Measurements from ENCODE around the gene SDK2.

Gene SDK2, protein sequence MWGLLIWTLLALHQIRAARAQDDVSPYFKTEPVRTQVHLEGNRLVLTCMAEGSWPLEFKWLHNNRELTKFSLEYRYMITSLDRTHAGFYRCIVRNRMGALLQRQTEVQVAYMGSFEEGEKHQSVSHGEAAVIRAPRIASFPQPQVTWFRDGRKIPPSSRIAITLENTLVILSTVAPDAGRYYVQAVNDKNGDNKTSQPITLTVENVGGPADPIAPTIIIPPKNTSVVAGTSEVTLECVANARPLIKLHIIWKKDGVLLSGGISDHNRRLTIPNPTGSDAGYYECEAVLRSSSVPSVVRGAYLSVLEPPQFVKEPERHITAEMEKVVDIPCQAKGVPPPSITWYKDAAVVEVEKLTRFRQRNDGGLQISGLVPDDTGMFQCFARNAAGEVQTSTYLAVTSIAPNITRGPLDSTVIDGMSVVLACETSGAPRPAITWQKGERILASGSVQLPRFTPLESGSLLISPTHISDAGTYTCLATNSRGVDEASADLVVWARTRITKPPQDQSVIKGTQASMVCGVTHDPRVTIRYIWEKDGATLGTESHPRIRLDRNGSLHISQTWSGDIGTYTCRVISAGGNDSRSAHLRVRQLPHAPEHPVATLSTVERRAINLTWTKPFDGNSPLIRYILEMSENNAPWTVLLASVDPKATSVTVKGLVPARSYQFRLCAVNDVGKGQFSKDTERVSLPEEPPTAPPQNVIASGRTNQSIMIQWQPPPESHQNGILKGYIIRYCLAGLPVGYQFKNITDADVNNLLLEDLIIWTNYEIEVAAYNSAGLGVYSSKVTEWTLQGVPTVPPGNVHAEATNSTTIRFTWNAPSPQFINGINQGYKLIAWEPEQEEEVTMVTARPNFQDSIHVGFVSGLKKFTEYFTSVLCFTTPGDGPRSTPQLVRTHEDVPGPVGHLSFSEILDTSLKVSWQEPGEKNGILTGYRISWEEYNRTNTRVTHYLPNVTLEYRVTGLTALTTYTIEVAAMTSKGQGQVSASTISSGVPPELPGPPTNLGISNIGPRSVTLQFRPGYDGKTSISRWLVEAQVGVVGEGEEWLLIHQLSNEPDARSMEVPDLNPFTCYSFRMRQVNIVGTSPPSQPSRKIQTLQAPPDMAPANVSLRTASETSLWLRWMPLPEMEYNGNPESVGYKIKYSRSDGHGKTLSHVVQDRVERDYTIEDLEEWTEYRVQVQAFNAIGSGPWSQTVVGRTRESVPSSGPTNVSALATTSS (N-terminal part only)

DNA sequence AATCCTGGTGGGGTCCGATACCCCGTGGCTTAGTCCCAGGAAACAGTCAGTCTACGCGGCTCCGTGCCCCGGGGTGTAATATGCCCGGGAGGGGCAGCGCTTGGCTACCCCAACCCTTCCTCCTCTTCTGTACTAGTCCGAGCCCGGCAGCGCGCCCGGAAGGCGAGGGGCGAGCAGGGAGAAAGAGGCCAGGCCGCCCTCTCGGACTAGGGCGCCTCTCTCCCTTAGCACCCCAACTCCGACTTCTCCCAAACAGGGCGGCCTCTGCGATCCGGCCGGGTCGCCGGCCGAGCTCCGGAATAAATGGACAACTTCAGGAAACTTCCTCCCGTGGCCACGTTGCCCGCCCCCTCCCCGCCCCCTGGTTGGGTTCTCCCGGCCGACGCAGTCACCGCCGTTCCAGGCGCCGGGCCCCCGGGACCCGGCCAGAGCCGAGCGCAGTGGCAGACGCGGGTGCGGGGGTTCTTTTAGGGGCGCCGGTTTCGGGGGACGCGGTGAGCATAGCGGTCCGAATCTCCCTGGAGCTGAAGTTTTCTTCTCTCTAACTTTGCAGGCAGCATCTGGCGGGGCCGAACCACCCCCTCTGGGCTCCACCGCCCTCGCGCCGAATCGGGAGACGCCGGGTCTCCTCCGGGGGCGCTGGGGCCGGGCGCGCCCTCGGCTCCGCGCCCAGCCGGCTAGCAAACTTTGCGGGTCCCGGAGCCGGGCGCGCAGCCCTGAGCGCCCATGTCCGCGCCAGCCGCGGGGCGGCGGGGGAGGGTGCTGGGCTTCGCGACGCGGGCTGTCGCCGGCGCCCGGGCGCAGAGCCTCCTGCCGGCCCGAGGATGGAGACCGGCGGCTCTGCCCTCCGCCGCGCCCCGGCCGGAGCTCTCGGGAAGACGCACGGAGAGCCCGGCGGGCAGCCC, at the start of gene SDK2:
Gene SDK2 (minus strand): TSS at position 301 of the 905 bp plus-strand sequence. CDS start 357 bp downstream, outside the sequence.
- Histone ChIP-seq H3K4me1 (ENCODE audit: control insufficient read depth, insufficient read depth, low read length) (peaks cover 2% of the 10 kb centered on the region; the same call in 1 of the 2 replicates), H3K36me3 (ENCODE audit: control insufficient read depth in 2 of 2, insufficient read depth in 1 of 2, low read length in 2 of 2) (no peaks in the 10 kb centered on the region), H3K27ac (ENCODE audit: extremely low read depth, low read depth, low read length) (peak within 1 kb of the TSS; percentile 71; the same call in 1 of the 2 replicates), H3K4me3 (ENCODE audit: low read depth, low read length) (peak within 1 kb of the TSS; percentile 49), H3K9me3 (ENCODE audit: control insufficient read depth, insufficient read depth, low read depth, low read length) (no peaks in the 10 kb centered on the region)
- ChIA-PET POLR2A (interaction anchor here (1.2 to 1.6 kb wide), 4 partner anchors 13 to 559 kb away, joined by 3 to 5 read pairs (median 4); partner anchors contain the start of gene RPL38), CTCF (interaction anchor here (0.7 to 3.3 kb wide), 6 partner anchors 13 to 532 kb away, joined by 3 to 21 read pairs (median 3); no protein-coding TSS in a partner anchor)
- TF ChIP-seq, protein P1, sequence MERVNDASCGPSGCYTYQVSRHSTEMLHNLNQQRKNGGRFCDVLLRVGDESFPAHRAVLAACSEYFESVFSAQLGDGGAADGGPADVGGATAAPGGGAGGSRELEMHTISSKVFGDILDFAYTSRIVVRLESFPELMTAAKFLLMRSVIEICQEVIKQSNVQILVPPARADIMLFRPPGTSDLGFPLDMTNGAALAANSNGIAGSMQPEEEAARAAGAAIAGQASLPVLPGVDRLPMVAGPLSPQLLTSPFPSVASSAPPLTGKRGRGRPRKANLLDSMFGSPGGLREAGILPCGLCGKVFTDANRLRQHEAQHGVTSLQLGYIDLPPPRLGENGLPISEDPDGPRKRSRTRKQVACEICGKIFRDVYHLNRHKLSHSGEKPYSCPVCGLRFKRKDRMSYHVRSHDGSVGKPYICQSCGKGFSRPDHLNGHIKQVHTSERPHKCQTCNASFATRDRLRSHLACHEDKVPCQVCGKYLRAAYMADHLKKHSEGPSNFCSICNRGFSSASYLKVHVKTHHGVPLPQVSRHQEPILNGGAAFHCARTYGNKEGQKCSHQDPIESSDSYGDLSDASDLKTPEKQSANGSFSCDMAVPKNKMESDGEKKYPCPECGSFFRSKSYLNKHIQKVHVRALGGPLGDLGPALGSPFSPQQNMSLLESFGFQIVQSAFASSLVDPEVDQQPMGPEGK (tag by site-specific recombination; IDR thresholded peaks at IDR 0.05), result peak; percentile 82; the same call in 1 of the 2 replicates
- no peak for TF ChIP-seq ZNF292 (tag by site-specific recombination; IDR thresholded peaks at IDR 0.05; ENCODE audit: borderline replicate concordance, low read depth)
- TF ChIP-seq ZFHX2 (tag by site-specific recombination; conservative IDR thresholded peaks at IDR 0.05), result peak; percentile 54
- TF ChIP-seq KLF8 (tag by site-specific recombination; IDR thresholded peaks at IDR 0.05), result peak; percentile 53; the same call in 1 of the 2 replicates
- TF ChIP-seq ZNF585B (tag by site-specific recombination; IDR thresholded peaks at IDR 0.05), result no peak
- TF ChIP-seq SP2 (tag by site-specific recombination; IDR thresholded peaks at IDR 0.05), result peak; percentile 71
- peak; percentile 71 for TF ChIP-seq KLF10 (tag by site-specific recombination; IDR thresholded peaks at IDR 0.05)
- TF ChIP-seq, protein P2, sequence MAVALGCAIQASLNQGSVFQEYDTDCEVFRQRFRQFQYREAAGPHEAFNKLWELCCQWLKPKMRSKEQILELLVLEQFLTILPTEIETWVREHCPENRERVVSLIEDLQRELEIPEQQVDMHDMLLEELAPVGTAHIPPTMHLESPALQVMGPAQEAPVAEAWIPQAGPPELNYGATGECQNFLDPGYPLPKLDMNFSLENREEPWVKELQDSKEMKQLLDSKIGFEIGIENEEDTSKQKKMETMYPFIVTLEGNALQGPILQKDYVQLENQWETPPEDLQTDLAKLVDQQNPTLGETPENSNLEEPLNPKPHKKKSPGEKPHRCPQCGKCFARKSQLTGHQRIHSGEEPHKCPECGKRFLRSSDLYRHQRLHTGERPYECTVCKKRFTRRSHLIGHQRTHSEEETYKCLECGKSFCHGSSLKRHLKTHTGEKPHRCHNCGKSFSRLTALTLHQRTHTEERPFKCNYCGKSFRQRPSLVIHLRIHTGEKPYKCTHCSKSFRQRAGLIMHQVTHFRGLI (tag by site-specific recombination; IDR thresholded peaks at IDR 0.05), result peak; percentile 45; the same call in 1 of the 2 replicates
- 0 out of 2 replicates have a peak, but pooled peaks have one; percentile 40 for TF ChIP-seq BCL11B (tag by site-specific recombination; IDR thresholded peaks at IDR 0.05; ENCODE audit: low read depth)
- TF ChIP-seq, protein P3, sequence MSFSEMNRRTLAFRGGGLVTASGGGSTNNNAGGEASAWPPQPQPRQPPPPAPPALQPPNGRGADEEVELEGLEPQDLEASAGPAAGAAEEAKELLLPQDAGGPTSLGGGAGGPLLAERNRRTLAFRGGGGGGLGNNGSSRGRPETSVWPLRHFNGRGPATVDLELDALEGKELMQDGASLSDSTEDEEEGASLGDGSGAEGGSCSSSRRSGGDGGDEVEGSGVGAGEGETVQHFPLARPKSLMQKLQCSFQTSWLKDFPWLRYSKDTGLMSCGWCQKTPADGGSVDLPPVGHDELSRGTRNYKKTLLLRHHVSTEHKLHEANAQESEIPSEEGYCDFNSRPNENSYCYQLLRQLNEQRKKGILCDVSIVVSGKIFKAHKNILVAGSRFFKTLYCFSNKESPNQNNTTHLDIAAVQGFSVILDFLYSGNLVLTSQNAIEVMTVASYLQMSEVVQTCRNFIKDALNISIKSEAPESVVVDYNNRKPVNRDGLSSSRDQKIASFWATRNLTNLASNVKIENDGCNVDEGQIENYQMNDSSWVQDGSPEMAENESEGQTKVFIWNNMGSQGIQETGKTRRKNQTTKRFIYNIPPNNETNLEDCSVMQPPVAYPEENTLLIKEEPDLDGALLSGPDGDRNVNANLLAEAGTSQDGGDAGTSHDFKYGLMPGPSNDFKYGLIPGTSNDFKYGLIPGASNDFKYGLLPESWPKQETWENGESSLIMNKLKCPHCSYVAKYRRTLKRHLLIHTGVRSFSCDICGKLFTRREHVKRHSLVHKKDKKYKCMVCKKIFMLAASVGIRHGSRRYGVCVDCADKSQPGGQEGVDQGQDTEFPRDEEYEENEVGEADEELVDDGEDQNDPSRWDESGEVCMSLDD (tag by site-specific recombination; IDR thresholded peaks at IDR 0.05), result peak; percentile 65
- no peak for TF ChIP-seq ZNF707 (tag by site-specific recombination; IDR thresholded peaks at IDR 0.05)
- 0 out of 2 replicates have a peak, but pooled peaks have one; percentile 12 for TF ChIP-seq KLF1 (tag by site-specific recombination; IDR thresholded peaks at IDR 0.05)
- TF ChIP-seq, protein P4, sequence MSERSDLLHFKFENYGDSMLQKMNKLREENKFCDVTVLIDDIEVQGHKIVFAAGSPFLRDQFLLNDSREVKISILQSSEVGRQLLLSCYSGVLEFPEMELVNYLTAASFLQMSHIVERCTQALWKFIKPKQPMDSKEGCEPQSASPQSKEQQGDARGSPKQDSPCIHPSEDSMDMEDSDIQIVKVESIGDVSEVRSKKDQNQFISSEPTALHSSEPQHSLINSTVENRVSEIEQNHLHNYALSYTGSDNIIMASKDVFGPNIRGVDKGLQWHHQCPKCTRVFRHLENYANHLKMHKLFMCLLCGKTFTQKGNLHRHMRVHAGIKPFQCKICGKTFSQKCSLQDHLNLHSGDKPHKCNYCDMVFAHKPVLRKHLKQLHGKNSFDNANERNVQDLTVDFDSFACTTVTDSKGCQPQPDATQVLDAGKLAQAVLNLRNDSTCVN (tag by site-specific recombination; optimal IDR thresholded peaks at IDR 0.05), result peak; percentile 78
- no peak for TF ChIP-seq ZNF843 (tag by site-specific recombination; IDR thresholded peaks at IDR 0.05)
- TF ChIP-seq ZIC2 (tag by site-specific recombination; IDR thresholded peaks at IDR 0.05), result peak; percentile 6; the same call in 1 of the 2 replicates
- TF ChIP-seq ZNF600 (tag by site-specific recombination; IDR thresholded peaks at IDR 0.05), result peak; percentile 58
- peak; percentile 56 for TF ChIP-seq GLIS2 (tag by site-specific recombination; IDR thresholded peaks at IDR 0.05)
- TF ChIP-seq, protein P5, sequence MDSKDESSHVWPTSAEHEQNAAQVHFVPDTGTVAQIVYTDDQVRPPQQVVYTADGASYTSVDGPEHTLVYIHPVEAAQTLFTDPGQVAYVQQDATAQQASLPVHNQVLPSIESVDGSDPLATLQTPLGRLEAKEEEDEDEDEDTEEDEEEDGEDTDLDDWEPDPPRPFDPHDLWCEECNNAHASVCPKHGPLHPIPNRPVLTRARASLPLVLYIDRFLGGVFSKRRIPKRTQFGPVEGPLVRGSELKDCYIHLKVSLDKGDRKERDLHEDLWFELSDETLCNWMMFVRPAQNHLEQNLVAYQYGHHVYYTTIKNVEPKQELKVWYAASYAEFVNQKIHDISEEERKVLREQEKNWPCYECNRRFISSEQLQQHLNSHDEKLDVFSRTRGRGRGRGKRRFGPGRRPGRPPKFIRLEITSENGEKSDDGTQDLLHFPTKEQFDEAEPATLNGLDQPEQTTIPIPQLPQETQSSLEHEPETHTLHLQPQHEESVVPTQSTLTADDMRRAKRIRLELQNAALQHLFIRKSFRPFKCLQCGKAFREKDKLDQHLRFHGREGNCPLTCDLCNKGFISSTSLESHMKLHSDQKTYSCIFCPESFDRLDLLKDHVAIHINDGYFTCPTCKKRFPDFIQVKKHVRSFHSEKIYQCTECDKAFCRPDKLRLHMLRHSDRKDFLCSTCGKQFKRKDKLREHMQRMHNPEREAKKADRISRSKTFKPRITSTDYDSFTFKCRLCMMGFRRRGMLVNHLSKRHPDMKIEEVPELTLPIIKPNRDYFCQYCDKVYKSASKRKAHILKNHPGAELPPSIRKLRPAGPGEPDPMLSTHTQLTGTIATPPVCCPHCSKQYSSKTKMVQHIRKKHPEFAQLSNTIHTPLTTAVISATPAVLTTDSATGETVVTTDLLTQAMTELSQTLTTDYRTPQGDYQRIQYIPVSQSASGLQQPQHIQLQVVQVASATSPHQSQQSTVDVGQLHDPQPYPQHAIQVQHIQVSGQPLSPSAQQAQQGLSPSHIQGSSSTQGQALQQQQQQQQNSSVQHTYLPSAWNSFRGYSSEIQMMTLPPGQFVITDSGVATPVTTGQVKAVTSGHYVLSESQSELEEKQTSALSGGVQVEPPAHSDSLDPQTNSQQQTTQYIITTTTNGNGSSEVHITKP (tag by site-specific recombination; IDR thresholded peaks at IDR 0.05), result peak; percentile 98
